GM12878 (cell line): ENCODE measurements around the gene ITGB8. TPM values are rescaled to one million over a fixed set of nuclear protein-coding genes. Genes with fewer than 3 reads are reported as not detected.

Experiments
- ATAC-seq: fragments of 200-7000 bp; cut with Tn5 transposase; 3 replicates; pipeline ENCODE4 v1.9.1; 2020; ENCODE audit warnings: mild to moderate bottlenecking, moderate library complexity
- BruUV-seq: library from RNA; stranded (reverse); fragments of 400-500 nt; replicated peaks from 2 replicates; lab custom pipeline; 2021; lab: Mats Ljungman, UMichigan
- CTCF ChIA-PET: fragments of 300-600 bp; sonication (Branson Sonifier 250); formaldehyde crosslinking; extraction: SDS; loops from one replicate; lab custom pipeline; 2021; ENCODE audit warnings: inconsistent platforms; lab: Yijun Ruan, JAX
- POLR2A ChIA-PET: fragments of 350-600 bp; formaldehyde crosslinking; extraction: SDS; loops from one replicate; lab custom pipeline; 2021; ENCODE audit warnings: inconsistent platforms; lab: Charles Lee
- RAD21 ChIA-PET: fragments of 300-600 bp; sonication (Branson Sonifier 250); formaldehyde crosslinking; loops from one replicate; lab custom pipeline; 2023; ENCODE audit warnings: antibody characterized with exemption; ENCODE audit not compliant: unreplicated experiment; lab: Charles Lee
- SMC1A ChIA-PET: fragments of 300-600 bp; sonication (Branson Sonifier 250); formaldehyde crosslinking; loops from one replicate; lab custom pipeline; 2023; ENCODE audit not compliant: unreplicated experiment, uncharacterized antibody; lab: Charles Lee
- DNase-seq: peaks from one replicate; pipeline ENCODE4 v3.0.0-alpha.2; 2011; ENCODE audit warnings: low read depth, low spot score
- FAIRE-seq: peaks from 3 replicates; lab custom pipeline; 2011; peaks lifted over from hg19 to GRCh38; lab: Jason Lieb, UNC
- H2AFZ ChIP-seq: 2 replicates; pipeline ENCODE4 v1.6.0; 2011; ENCODE audit warnings: low read depth, low read length, control low read depth; ENCODE audit not compliant: control insufficient read depth
- H3K27ac ChIP-seq: 2 replicates; pipeline ENCODE4 v1.5.1; 2011; ENCODE audit warnings: control low read depth; ENCODE audit not compliant: control insufficient read depth, insufficient read depth
- H3K27me3 ChIP-seq, 2 experiments: replicated peaks in 1 of 2; 2 replicates each; pipeline versions ENCODE4 v1.6.0 to v1.6.1; 2011; ENCODE audit warnings: low read length in 1 of 2; ENCODE audit not compliant: control insufficient read depth in 2 of 2, insufficient read depth in 2 of 2
- H3K36me3 ChIP-seq, 2 experiments: 2 replicates each; pipeline ENCODE4 v1.5.1; 2011; ENCODE audit warnings: low read length in 1 of 2; ENCODE audit not compliant: control insufficient read depth in 2 of 2, insufficient read depth in 2 of 2
- H3K4me1 ChIP-seq: 2 replicates; pipeline ENCODE4 v1.6.1; 2011; ENCODE audit warnings: mild to moderate bottlenecking, low read length, moderate library complexity, mixed read lengths; ENCODE audit not compliant: control insufficient read depth, insufficient read depth
- H3K4me2 ChIP-seq: 2 replicates; pipeline ENCODE4 v1.6.0; 2011; ENCODE audit warnings: control low read depth; ENCODE audit not compliant: control insufficient read depth, insufficient read depth
- H3K4me3 ChIP-seq: fragments of 200-600 bp; sonication (generic); 2 replicates; pipeline ENCODE4 v1.5.1; 2016
- H3K79me2 ChIP-seq: 2 replicates; pipeline ENCODE4 v1.6.0; 2011; ENCODE audit warnings: low read length; ENCODE audit not compliant: control insufficient read depth, insufficient read depth
- H3K9ac ChIP-seq: 2 replicates; pipeline ENCODE4 v1.8.0; 2011; ENCODE audit warnings: low read length, control low read depth, mixed read lengths; ENCODE audit not compliant: control insufficient read depth, insufficient read depth
- H3K9me3 ChIP-seq: replicated peaks from 3 replicates; pipeline ENCODE4 v1.5.1; 2011; ENCODE audit warnings: mild to moderate bottlenecking, low read length; ENCODE audit not compliant: control insufficient read depth, insufficient read depth
- H4K20me1 ChIP-seq: 2 replicates; pipeline ENCODE4 v1.6.0; 2011; ENCODE audit not compliant: control insufficient read depth, insufficient read depth
- BMI1 ChIP-seq: fragments of 450-650 bp; IDR thresholded peaks from 2 replicates; pipeline ENCODE4 v1.6.1; 2016; ENCODE audit warnings: mild to moderate bottlenecking, moderate library complexity, borderline replicate concordance
- CEBPB ChIP-seq, 2 experiments: fragments of 150-350 bp in 1 of 2; IDR thresholded peaks; 2 replicates each; pipeline ENCODE4 v1.6.1; 2012 to 2014; ENCODE audit warnings: low read depth in 2 of 2, low read length in 2 of 2, borderline replicate concordance in 1 of 2, inconsistent platforms in 1 of 2
- DPF2 ChIP-seq: fragments of 450-650 bp; IDR thresholded peaks from 2 replicates; pipeline ENCODE4 v1.6.1; 2017; ENCODE audit warnings: mild to moderate bottlenecking
- FOXK2 ChIP-seq: fragments of 450-650 bp; IDR thresholded peaks from 2 replicates; pipeline ENCODE4 v1.6.1; 2017; ENCODE audit warnings: mild to moderate bottlenecking, moderate library complexity
- HCFC1 ChIP-seq: fragments of 150-350 bp; IDR thresholded peaks from 2 replicates; pipeline ENCODE4 v1.6.1; 2014; ENCODE audit warnings: low read length
- HSF1 ChIP-seq: fragments of 150-350 bp; IDR thresholded peaks from 2 replicates; pipeline ENCODE4 v1.6.1; 2014; ENCODE audit warnings: mild to moderate bottlenecking, low read depth, low read length
- JUND ChIP-seq: IDR thresholded peaks from 2 replicates; pipeline ENCODE4 v1.6.1; 2012; ENCODE audit warnings: low read depth, mild to moderate bottlenecking, low read length, improper control_type of control experiment, moderate library complexity
- NR2F1 ChIP-seq: fragments of 450-650 bp; conservative IDR thresholded peaks from 2 replicates; pipeline ENCODE4 v1.6.1; 2017; ENCODE audit warnings: mild to moderate bottlenecking
- PKNOX1 ChIP-seq: fragments of 450-650 bp; IDR thresholded peaks from 2 replicates; pipeline ENCODE4 v1.6.1; 2016; ENCODE audit warnings: mild to moderate bottlenecking
- POLR2AphosphoS5 ChIP-seq: IDR thresholded peaks from 2 replicates; pipeline ENCODE4 v1.6.1; 2011; ENCODE audit warnings: mild to moderate bottlenecking, low read length, inconsistent platforms
- RAD21 ChIP-seq: IDR thresholded peaks from 2 replicates; pipeline ENCODE4 v1.6.1; 2011; ENCODE audit warnings: mild to moderate bottlenecking, low read depth, low read length, moderate library complexity; ENCODE audit not compliant: insufficient read depth
- SIN3A ChIP-seq: IDR thresholded peaks from 2 replicates; pipeline ENCODE4 v1.6.1; 2012; ENCODE audit warnings: low read depth, low read length, improper control_type of control experiment
- SIX5 ChIP-seq: IDR thresholded peaks from 2 replicates; pipeline ENCODE4 v1.6.1; 2011; ENCODE audit warnings: mild to moderate bottlenecking, low read depth, low read length, moderate library complexity; ENCODE audit not compliant: severe bottlenecking
- SMAD5 ChIP-seq: IDR thresholded peaks from 2 replicates; pipeline ENCODE4 v1.6.1; 2016; ENCODE audit warnings: antibody characterized with exemption, low read depth
- WGBS: methylation state at CpG from one replicate; pipeline ENCODE4 v1.1.6; 2016; ENCODE audit warnings: low lambda C conversion rate; ENCODE audit not compliant: insufficient replicate concordance, insufficient coverage; ENCODE audit errors: missing lambda C conversion rate; 5-methylcytosine and 5-hydroxymethylcytosine counted together
- in situ Hi-C: fragments of 300-500 bp; cut with MboI; formaldehyde crosslinking; loops from 9 replicates; pipeline ENCODE4 v1.14.3; 2018; ENCODE audit warnings: mixed read lengths
- intact Hi-C: fragments of 100-400 bp; cut with micrococcal nuclease; formaldehyde crosslinking; loops from one replicate; pipeline ENCODE4 v1.14.2; 2022; ENCODE audit not compliant: unreplicated experiment
- polyA plus RNA-seq, 11 experiments: library from polyadenylated mRNA; depleted of rRNA in 4 of 11; unstranded in 6 of 11; stranded (reverse) in 5 of 11; fragments of >200 nt; fragmentation: Nextera tagmentation in 4 of 11; fragmentation: Illumina TruSeq in 1 of 11; extraction: Ambion mirVana in 4 of 11; extraction: Trizol in 1 of 11; gene quantifications; 1 replicate in 1 of 11; 2 replicates in 10 of 11; pipeline versions ENCODE4 v1.2.1 to v1.2.3, GENCODE V29; 2011 to 2016; ENCODE audit warnings: inconsistent platforms in 2 of 11, missing spikeins in 2 of 11, low read depth in 1 of 11
- total RNA-seq, 4 experiments: library from RNA; depleted of rRNA in 3 of 4; stranded (reverse); fragments of >200 nt in 3 of 4; fragmentation: Illumina TruSeq in 1 of 4; extraction: Trizol in 1 of 4; gene quantifications; 2 replicates each; pipeline versions ENCODE4 v1.2.1 to v1.2.3, GENCODE V29; 2013 to 2021
- TF ChIP-seq, protein P1 (sequence below): IDR thresholded peaks from 2 replicates; pipeline ENCODE4 v1.6.1; 2012; ENCODE audit warnings: low read depth, low read length, improper control_type of control experiment

The ITGB8 gene
- total and polyA plus RNA-seq, 10 of the 15 experiments (the other 5 are each of a cell fraction or from before 2014, with no cell fraction given): 0.37 to 26.2 (median 1.5) TPM

- TF ChIP-seq POLR2AphosphoS5: no peak
- TF ChIP-seq JUND: no peak
- TF ChIP-seq, all 136 proteins: peak for 3
Measured at GRCh38 chr7:20395511-20395910, 64.8 kb downstream of the ITGB8 start (continued).

DNA sequence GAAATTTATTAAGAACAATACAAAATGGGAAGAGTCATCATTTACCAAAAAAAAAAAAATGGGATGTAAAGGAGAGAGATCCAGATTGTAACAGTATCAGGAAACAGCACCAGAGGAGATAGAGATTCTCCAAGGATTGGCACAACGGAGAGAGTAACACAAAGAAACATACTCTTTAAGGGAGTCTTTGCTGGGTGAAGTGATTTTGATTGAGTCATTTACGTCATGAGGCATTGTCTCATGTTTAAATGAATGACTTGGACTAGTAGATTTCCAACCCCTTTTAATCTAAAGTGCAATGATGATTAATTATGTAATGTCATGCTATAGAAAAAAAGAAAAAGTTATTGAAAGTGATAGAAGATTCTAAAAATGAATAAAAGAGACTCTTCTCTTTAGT, 68.8 kb downstream of the ITGB8 start:
- ATAC-seq (no peak), DNase-seq (no peak), FAIRE-seq (no peak)
- no peak overlapping the region for H3K4me2 ChIP-seq
- H3K27ac ChIP-seq: no peak overlapping the region
- ChIA-PET SMC1A (interaction anchor here (1.1 to 1.4 kb wide), 3 partner anchors 10 to 69 kb away, joined by 3 to 5 read pairs (median 3); partner anchors contain the start of gene ITGB8), POLR2A (no interaction called here), RAD21 (no interaction called here), CTCF (interaction anchor here (0.7 to 5.5 kb wide), 8 partner anchors 8 to 686 kb away, joined by 3 to 23 read pairs (median 4); no protein-coding TSS in a partner anchor)
- no TSS peak for BruUV-seq
- TF ChIP-seq RAD21 (no peak), HCFC1 (no peak), SIN3A (no peak), BMI1 (no peak), SIX5 (no peak), HSF1 (no peak), PKNOX1 (no peak), NR2F1 (no peak), DPF2 (no peak), SMAD5 (no peak), CEBPB (IDR thresholded peaks at IDR 0.05; ENCODE audit: borderline replicate concordance in 1 of 2, low read depth in 2 of 2, low read length in 2 of 2) (no peak), FOXK2 (no peak)
- TF ChIP-seq, protein P1, sequence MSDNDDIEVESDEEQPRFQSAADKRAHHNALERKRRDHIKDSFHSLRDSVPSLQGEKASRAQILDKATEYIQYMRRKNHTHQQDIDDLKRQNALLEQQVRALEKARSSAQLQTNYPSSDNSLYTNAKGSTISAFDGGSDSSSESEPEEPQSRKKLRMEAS: no peak
- no peaks in the 10 kb centered on the region for H3K9me3 ChIP-seq
- intact Hi-C loops: no loop called here
- H3K9ac ChIP-seq: no peak overlapping the region
- no peak overlapping the region for H3K4me3 ChIP-seq
- WGBS: 63% methylated on average over 2 of the region's 2 CpGs
- no peaks in the 10 kb centered on the region for H4K20me1 ChIP-seq
- no peaks in the 10 kb centered on the region for H3K27me3 ChIP-seq
- H3K36me3 ChIP-seq: no peaks in the 10 kb centered on the region; a peak in 2 of 4 replicates
- in situ Hi-C loops: no loop called here
- no peaks in the 10 kb centered on the region for H3K4me1 ChIP-seq
- no peak overlapping the region for H2AFZ ChIP-seq
- no peaks in the 10 kb centered on the region for H3K79me2 ChIP-seq
